ENCODE data around the gene BYSL. TPM values are rescaled to one million over a fixed set of nuclear protein-coding genes. Genes with fewer than 3 reads are reported as not detected.
A peak's percentile ranks its signal among the peaks of the same experiment; 100 is the strongest.

The BYSL gene
- polyA plus RNA-seq, 1 donor from 2014 or later: 19.8 TPM

- peak overlapping the region; percentile 81 for H3K4me3 ChIP-seq (ENCODE audit: low read length)
- H3K9me2 ChIP-seq (ENCODE audit: insufficient read depth, low read length): no peaks in the 10 kb centered on the region
- peak overlapping the region; percentile 94 for H3K27ac ChIP-seq (ENCODE audit: low read length)
- H3K27me3 ChIP-seq (ENCODE audit: insufficient read depth, low read depth, low read length): no peaks in the 10 kb centered on the region
- H3F3A ChIP-seq (ENCODE audit: insufficient read depth, low read length, poor library complexity, severe bottlenecking): peaks cover 6% of the 10 kb centered on the region
- no peaks in the 10 kb centered on the region for H3K36me3 ChIP-seq (ENCODE audit: insufficient read depth, low read length)
- H3K79me2 ChIP-seq (replicated peaks; ENCODE audit: insufficient read depth, low read length): peaks cover 37% of the 10 kb centered on the region
- no peak for TF ChIP-seq TAF1 (IDR thresholded peaks at IDR 0.05; ENCODE audit: low read depth)
- TF ChIP-seq MXI1 (conservative IDR thresholded peaks at IDR 0.05; ENCODE audit: poor library complexity, severe bottlenecking): peak; percentile 36
- TF ChIP-seq SMC3 (conservative IDR thresholded peaks at IDR 0.05; ENCODE audit: poor library complexity): peak; percentile 8
- peak; percentile 45 for TF ChIP-seq REST (IDR thresholded peaks at IDR 0.05; ENCODE audit: borderline replicate concordance)
- no peak for TF ChIP-seq RAD21 (conservative IDR thresholded peaks at IDR 0.05)
- no peak for TF ChIP-seq EZH2 (IDR thresholded peaks at IDR 0.05; ENCODE audit: borderline replicate concordance, insufficient read depth, low read length, poor library complexity, severe bottlenecking)
- peak; percentile 65 for TF ChIP-seq POLR2AphosphoS5 (IDR thresholded peaks at IDR 0.05)
- TF ChIP-seq EP300 (conservative IDR thresholded peaks at IDR 0.05; ENCODE audit: poor library complexity, severe bottlenecking): no peak
- peak overlapping the region; percentile 86 for H3K9ac ChIP-seq (ENCODE audit: low read length)
- H2AFZ ChIP-seq (ENCODE audit: low read depth, low read length): peak overlapping the region; percentile 66
- H3K9me3 ChIP-seq (ENCODE audit: low read length): no peaks in the 10 kb centered on the region
- peak overlapping the region; percentile 69 for H3K4me2 ChIP-seq (ENCODE audit: low read length)
- H4K20me1 ChIP-seq (ENCODE audit: insufficient read depth): no peaks in the 10 kb centered on the region
These were observed 26.7 kb upstream of the BYSL start for GRCh38 chr6:41894366-41895299.

GRCh38 chr6:41895300-41896233 is 25.7 kb upstream of the BYSL start, which contains the start of gene USP49:
Gene USP49 (minus strand): TSS chr6:41895375. CDS start chr6:41806983, 88,392 bp downstream.
- Histone ChIP-seq H3K27ac (ENCODE audit: low read length) (peak within 1 kb of the TSS; percentile 94), H3K36me3 (ENCODE audit: insufficient read depth, low read length) (no peaks in the 10 kb centered on the region), H3K27me3 (ENCODE audit: insufficient read depth, low read depth, low read length) (no peaks in the 10 kb centered on the region), H3K9me2 (ENCODE audit: insufficient read depth, low read length) (no peaks in the 10 kb centered on the region), H3K9me3 (ENCODE audit: low read length) (no peaks in the 10 kb centered on the region), H3K4me2 (ENCODE audit: low read length) (peak within 1 kb of the TSS; percentile 97), H3F3A (ENCODE audit: insufficient read depth, low read length, poor library complexity, severe bottlenecking) (peaks cover 6% of the 10 kb centered on the region), H4K20me1 (ENCODE audit: insufficient read depth) (no peaks in the 10 kb centered on the region), H3K79me2 (replicated peaks; ENCODE audit: insufficient read depth, low read length) (peaks cover 27% of the 10 kb centered on the region), H3K9ac (ENCODE audit: low read length) (peak within 1 kb of the TSS; percentile 86), H2AFZ (ENCODE audit: low read depth, low read length) (peak within 1 kb of the TSS; percentile 92), H3K4me3 (ENCODE audit: low read length) (peak within 1 kb of the TSS; percentile 81)
- TF ChIP-seq REST (IDR thresholded peaks at IDR 0.05; ENCODE audit: borderline replicate concordance): peak; percentile 48
- TF ChIP-seq RAD21 (conservative IDR thresholded peaks at IDR 0.05): no peak
- TF ChIP-seq MXI1 (conservative IDR thresholded peaks at IDR 0.05; ENCODE audit: poor library complexity, severe bottlenecking): peak; percentile 76
- no peak for TF ChIP-seq POLR2AphosphoS5 (IDR thresholded peaks at IDR 0.05)
- peak; percentile 32 for TF ChIP-seq SMC3 (conservative IDR thresholded peaks at IDR 0.05; ENCODE audit: poor library complexity)
- TF ChIP-seq TAF1 (IDR thresholded peaks at IDR 0.05; ENCODE audit: low read depth): peak; percentile 51
- TF ChIP-seq EZH2 (IDR thresholded peaks at IDR 0.05; ENCODE audit: borderline replicate concordance, insufficient read depth, low read length, poor library complexity, severe bottlenecking): no peak
- TF ChIP-seq EP300 (conservative IDR thresholded peaks at IDR 0.05; ENCODE audit: poor library complexity, severe bottlenecking): peak; percentile 67
- TF ChIP-seq, protein P1, sequence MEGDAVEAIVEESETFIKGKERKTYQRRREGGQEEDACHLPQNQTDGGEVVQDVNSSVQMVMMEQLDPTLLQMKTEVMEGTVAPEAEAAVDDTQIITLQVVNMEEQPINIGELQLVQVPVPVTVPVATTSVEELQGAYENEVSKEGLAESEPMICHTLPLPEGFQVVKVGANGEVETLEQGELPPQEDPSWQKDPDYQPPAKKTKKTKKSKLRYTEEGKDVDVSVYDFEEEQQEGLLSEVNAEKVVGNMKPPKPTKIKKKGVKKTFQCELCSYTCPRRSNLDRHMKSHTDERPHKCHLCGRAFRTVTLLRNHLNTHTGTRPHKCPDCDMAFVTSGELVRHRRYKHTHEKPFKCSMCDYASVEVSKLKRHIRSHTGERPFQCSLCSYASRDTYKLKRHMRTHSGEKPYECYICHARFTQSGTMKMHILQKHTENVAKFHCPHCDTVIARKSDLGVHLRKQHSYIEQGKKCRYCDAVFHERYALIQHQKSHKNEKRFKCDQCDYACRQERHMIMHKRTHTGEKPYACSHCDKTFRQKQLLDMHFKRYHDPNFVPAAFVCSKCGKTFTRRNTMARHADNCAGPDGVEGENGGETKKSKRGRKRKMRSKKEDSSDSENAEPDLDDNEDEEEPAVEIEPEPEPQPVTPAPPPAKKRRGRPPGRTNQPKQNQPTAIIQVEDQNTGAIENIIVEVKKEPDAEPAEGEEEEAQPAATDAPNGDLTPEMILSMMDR (IDR thresholded peaks at IDR 0.05; ENCODE audit: poor library complexity, severe bottlenecking): peak; percentile 19
